K562 (cell line): ENCODE results near the gene PRDM15. TPM values are rescaled to one million over a fixed set of nuclear protein-coding genes. Genes with fewer than 3 reads are reported as not detected.
A peak's percentile ranks its signal among the peaks of the same experiment; 100 is the strongest.

Experiments used
- ATAC-seq: fragments of 200-7000 bp; cut with Tn5 transposase; 3 replicates; pipeline ENCODE4 v1.9.1; 2020; ENCODE audit warnings: moderate library complexity
- BruUV-seq: library from RNA; stranded (reverse); fragments of 400-500 nt; replicated peaks from 2 replicates; lab custom pipeline; 2021; lab: Mats Ljungman, UMichigan
- CTCF ChIA-PET: fragments of 300-600 bp; formaldehyde crosslinking; extraction: SDS; loops from one replicate; lab custom pipeline; 2021; ENCODE audit warnings: low intra/inter-chr PET ratio; lab: Yijun Ruan, JAX
- POLR2A ChIA-PET: fragments of 300-600, 350-650 bp; sonication (Branson Sonifier 250); formaldehyde crosslinking; extraction: SDS; loops from one replicate; lab custom pipeline; 2021; ENCODE audit warnings: antibody characterized with exemption, inconsistent platforms; lab: Yijun Ruan, JAX
- DNase-seq, 4 experiments: peaks; one replicate each; pipeline versions ENCODE4 v3.0.0 to v3.0.0-alpha.2; 2011 to 2018; ENCODE audit warnings: low spot score in 3 of 4, mixed read lengths in 3 of 4; ENCODE audit errors: extremely low read depth in 1 of 4
- FAIRE-seq: peaks from 2 replicates; lab custom pipeline; 2011; peaks lifted over from hg19 to GRCh38; lab: Jason Lieb, UNC
- H2AFZ ChIP-seq: 2 replicates; pipeline ENCODE4 v1.6.0; 2011; ENCODE audit warnings: low read depth, low read length, control low read depth, inconsistent platforms
- H3K27ac ChIP-seq: fragments of 200-600 bp; 3 replicates; pipeline ENCODE4 v1.8.0; 2011; ENCODE audit warnings: low read depth, mild to moderate bottlenecking, control low read depth, inconsistent platforms, low read length, moderate library complexity, mixed read lengths; ENCODE audit errors: extremely low read depth
- H3K27me3 ChIP-seq, 2 experiments: fragments of 300-600 bp in 1 of 2; 2 replicates in 1 of 2; 3 replicates in 1 of 2; pipeline versions ENCODE4 v1.6.0 to v1.8.0; 2011; ENCODE audit warnings: inconsistent platforms in 2 of 2, low read length in 2 of 2, mild to moderate bottlenecking in 1 of 2, mixed read lengths in 1 of 2, moderate library complexity in 1 of 2; ENCODE audit not compliant: control insufficient read depth in 2 of 2, insufficient read depth in 2 of 2
- H3K36me3 ChIP-seq: fragments of 300-600 bp; 3 replicates; pipeline ENCODE4 v1.8.0; 2011; ENCODE audit warnings: mild to moderate bottlenecking, low read length, inconsistent platforms; ENCODE audit not compliant: control insufficient read depth, insufficient read depth
- H3K4me1 ChIP-seq, 2 experiments: fragments of 200-600 bp in 1 of 2; replicated peaks in 1 of 2; 2 replicates in 1 of 2; 3 replicates in 1 of 2; pipeline versions ENCODE4 v1.5.1 to v1.8.0; 2011; ENCODE audit warnings: inconsistent platforms in 2 of 2, low read length in 2 of 2, mild to moderate bottlenecking in 1 of 2, mixed read lengths in 1 of 2, moderate library complexity in 1 of 2; ENCODE audit not compliant: control insufficient read depth in 2 of 2, insufficient read depth in 2 of 2
- H3K4me2 ChIP-seq: 2 replicates; pipeline ENCODE4 v1.6.1; 2011; ENCODE audit warnings: low read length, control low read depth, inconsistent platforms, mixed read lengths; ENCODE audit not compliant: insufficient read depth
- H3K4me3 ChIP-seq: fragments of 200-600 bp; sonication (generic), shearing (Covaris generic); 2 replicates; pipeline ENCODE4 v1.5.1; 2016; ENCODE audit warnings: control low read depth, inconsistent platforms
- H3K79me2 ChIP-seq: fragments of 200-600 bp; 3 replicates; pipeline ENCODE4 v1.8.0; 2011; ENCODE audit warnings: low read length, inconsistent platforms; ENCODE audit not compliant: control insufficient read depth, insufficient read depth
- H3K9ac ChIP-seq, 2 experiments: 2 replicates each; pipeline versions ENCODE4 v1.6.0 to v1.6.1; 2011; ENCODE audit warnings: low read depth in 2 of 2, low read length in 2 of 2, control low read depth in 1 of 2, inconsistent platforms in 1 of 2, mild to moderate bottlenecking in 1 of 2, mixed read lengths in 1 of 2; ENCODE audit not compliant: insufficient read depth in 1 of 2
- H3K9me1 ChIP-seq: one replicate; pipeline ENCODE4 v1.6.0; 2011; ENCODE audit warnings: inconsistent platforms, mild to moderate bottlenecking, low read length, moderate library complexity; ENCODE audit not compliant: control insufficient read depth, insufficient read depth
- H3K9me3 ChIP-seq: replicated peaks from 2 replicates; pipeline ENCODE4 v1.5.1; 2011; ENCODE audit warnings: low read depth, low read length, inconsistent platforms; ENCODE audit not compliant: control insufficient read depth, insufficient read depth
- H4K20me1 ChIP-seq: replicated peaks from 2 replicates; pipeline ENCODE4 v1.6.1; 2011; ENCODE audit warnings: low read length, inconsistent platforms, mixed read lengths; ENCODE audit not compliant: control insufficient read depth, insufficient read depth
- NFRKB ChIP-seq: fragments of 450-650 bp; IDR thresholded peaks from 2 replicates; pipeline ENCODE4 v1.6.1; 2016; ENCODE audit warnings: low read depth
- WGBS: fragments of 100-300 bp; shearing (Covaris generic); methylation state at CpG from one replicate; pipeline ENCODE4 v1.1.6; 2016; ENCODE audit warnings: low coverage, mixed read lengths; ENCODE audit not compliant: insufficient coverage; ENCODE audit errors: missing lambda C conversion rate; 5-methylcytosine and 5-hydroxymethylcytosine counted together
- in situ Hi-C: fragments of 300-500 bp; cut with MboI; formaldehyde crosslinking; loops from 4 replicates; pipeline ENCODE4 v1.15.0; 2018; ENCODE audit warnings: inconsistent platforms, mixed read lengths
- intact Hi-C: fragments of 100-400 bp; cut with micrococcal nuclease; formaldehyde crosslinking; loops from 2 replicates; pipeline ENCODE4 v1.14.2; 2022
- polyA plus RNA-seq, 8 experiments: library from polyadenylated mRNA; depleted of rRNA in 4 of 8; stranded (reverse) in 5 of 8; unstranded in 3 of 8; fragments of >200 nt; fragmentation: Nextera tagmentation in 2 of 8; fragmentation: Illumina TruSeq in 1 of 8; extraction: Ambion mirVana in 2 of 8; extraction: Trizol in 1 of 8; gene quantifications; 2 replicates each; pipeline versions ENCODE4 v1.2.1 to v1.2.3, GENCODE V29; 2011 to 2014; ENCODE audit warnings: inconsistent platforms in 1 of 8, missing spikeins in 1 of 8
- total RNA-seq, 7 experiments: library from RNA; depleted of rRNA in 6 of 7; stranded (reverse); fragments of >200 nt in 6 of 7; fragmentation: Illumina TruSeq in 2 of 7; extraction: Trizol in 2 of 7; gene quantifications; 2 replicates each; pipeline versions ENCODE4 v1.2.1 to v1.2.3, GENCODE V29; 2011 to 2021; ENCODE audit warnings: low replicate concordance in 1 of 7
- TF ChIP-seq, protein P1 (sequence below), 3 experiments: fragments of 200-800 bp in 1 of 3; sonication (Bioruptor generic) in 1 of 3; sonication (generic) in 1 of 3; formaldehyde crosslinking in 1 of 3; IDR thresholded peaks; 2 replicates each; pipeline versions ENCODE4 v1.6.1 to v1.8.0; 2016 to 2022; ENCODE audit warnings: mild to moderate bottlenecking in 2 of 3, missing compliant biosample characterization in 2 of 3, missing genetic modification characterization in 2 of 3, missing genetic modification reagents in 1 of 3
- TF ChIP-seq, protein P2 (sequence below): fragments of 250-450 bp; sonication (Bioruptor Pico); IDR thresholded peaks from 2 replicates; pipeline ENCODE4 v1.5.0; 2021; ENCODE audit warnings: mild to moderate bottlenecking, moderate library complexity

The PRDM15 gene
- total and polyA plus RNA-seq, 9 of the 15 experiments (the other 6 are each of a cell fraction or from before 2014, with no cell fraction given), result 0.93 to 9.2 (median 6.2) TPM

DNA sequence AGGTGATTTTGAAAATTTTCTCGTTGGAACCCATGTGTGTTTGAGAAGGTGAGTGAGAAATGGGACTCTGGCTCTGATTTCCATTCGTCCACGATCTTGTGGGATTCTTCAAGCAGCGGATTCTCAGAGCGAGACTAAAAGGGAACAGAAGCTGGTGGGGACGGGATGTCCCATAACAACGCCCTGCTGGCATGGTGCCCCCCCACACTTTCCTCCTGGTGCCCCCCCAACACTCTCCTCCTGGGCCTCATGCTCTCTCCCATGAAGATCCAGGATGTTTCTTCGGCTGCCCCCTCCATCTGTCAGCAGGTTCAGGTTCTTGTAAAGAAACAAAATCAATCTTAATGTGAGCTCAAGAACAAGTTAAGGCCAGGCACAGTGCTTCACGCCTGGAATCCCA, 29.1 kb downstream of the PRDM15 start:
- TF ChIP-seq NFRKB, result no peak
- TF ChIP-seq, protein P1, sequence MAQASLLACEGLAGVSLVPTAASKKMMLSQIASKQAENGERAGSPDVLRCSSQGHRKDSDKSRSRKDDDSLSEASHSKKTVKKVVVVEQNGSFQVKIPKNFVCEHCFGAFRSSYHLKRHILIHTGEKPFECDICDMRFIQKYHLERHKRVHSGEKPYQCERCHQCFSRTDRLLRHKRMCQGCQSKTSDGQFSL (CRISPR knock-in tag; IDR thresholded peaks at IDR 0.05), result 0 out of 2 replicates have a peak, but pooled peaks have one; percentile 29
- TF ChIP-seq, protein P1 (tag; IDR thresholded peaks at IDR 0.05), result peak in 1 of 2 experiments; percentile 62; a peak in 1 of 4 replicates
- TF ChIP-seq, protein P2, sequence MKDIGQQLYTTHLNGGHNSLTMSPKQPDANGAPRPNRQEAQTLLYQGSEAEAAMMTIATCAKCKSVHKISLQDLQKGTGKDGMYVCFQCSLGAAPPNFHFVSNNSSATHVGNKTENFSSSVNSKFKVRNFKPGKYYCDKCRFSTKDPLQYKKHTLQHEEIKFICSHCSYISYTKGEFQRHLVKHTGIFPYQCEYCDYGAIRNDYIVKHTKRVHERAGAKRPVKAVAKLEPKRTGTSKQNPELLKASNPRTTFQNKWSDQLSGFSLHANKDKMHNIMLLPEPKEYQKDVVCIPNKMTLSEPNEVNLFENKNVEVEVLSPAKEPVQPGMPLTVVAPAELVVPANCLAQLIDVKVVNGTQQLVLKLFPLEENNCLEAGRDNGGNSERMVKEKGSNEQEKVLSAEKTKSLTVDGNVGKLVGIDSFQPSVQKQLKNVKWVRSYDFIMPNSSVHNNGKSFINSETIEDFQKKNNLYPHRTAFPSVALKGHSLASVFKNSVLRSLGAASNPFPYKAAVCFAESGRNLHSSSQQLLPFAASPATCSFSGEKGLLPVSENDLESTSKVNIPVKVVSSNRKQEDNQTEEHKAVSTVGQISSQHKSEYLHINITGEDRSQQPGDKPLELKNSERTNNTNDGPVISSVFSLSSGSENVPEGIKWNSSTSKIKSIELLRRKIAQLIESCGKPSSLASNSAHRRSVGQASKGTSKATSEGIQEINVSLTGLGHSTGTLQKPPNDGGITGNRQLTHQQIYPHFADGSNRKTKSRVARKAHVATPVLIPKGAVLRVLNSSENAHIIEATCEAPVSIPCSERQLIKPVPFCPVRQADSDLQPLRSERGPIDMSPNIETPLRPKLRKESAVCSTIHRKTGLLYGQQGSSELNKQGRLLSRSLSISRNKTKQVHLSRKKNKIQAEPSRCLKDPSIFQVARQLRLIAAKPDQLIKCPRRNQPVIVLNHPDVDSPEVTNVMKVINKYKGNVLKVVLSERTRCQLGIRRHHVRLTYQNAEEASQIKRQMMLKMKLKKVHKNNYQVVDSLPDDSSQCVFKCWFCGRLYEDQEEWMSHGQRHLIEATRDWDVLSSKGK, result no peak
- POLR2A ChIA-PET, result interaction anchor here (0.7 kb wide), 1 partner anchor 200 kb away, joined by 4 read pairs; no protein-coding TSS in a partner anchor
- in situ Hi-C loops (no loop called here), intact Hi-C loops (no loop called here)
- Histone ChIP-seq H3K9me1 (no peaks in the 10 kb centered on the region), H3K79me2 (no peaks in the 10 kb centered on the region), H3K4me3 (no peak overlapping the region), H3K36me3 (peaks cover 54% of the 10 kb centered on the region; the same call in 2 of the 3 replicates), H2AFZ (no peak overlapping the region), H3K4me1 (peaks cover 9 to 28% of the 10 kb centered on the region in 2 experiments; a peak in 4 of 5 replicates), H4K20me1 (no peaks in the 10 kb centered on the region), H3K9me3 (no peaks in the 10 kb centered on the region), H3K27me3 (no peaks in the 10 kb centered on the region), H3K9ac (no peak overlapping the region), H3K4me2 (no peak overlapping the region), H3K27ac (no peak overlapping the region)
- DNase-seq (no peak), ATAC-seq (no peak), FAIRE-seq (no peak)
- CTCF ChIA-PET, result no interaction called here
- no TSS peak for BruUV-seq
- WGBS, result 80% methylated on average over 9 of the region's 9 CpGs
